Vagina (tissue), 2 donors: ENCODE data around the gene SLC6A8.
"Not testable (repeated sequence)": the region's sequence is repeated elsewhere in the genome, so short reads cannot be mapped to it uniquely, and the experiment has no call there.

Experiments
- CTCF ChIP-seq, 3 experiments: fragments of 450-650 bp in 2 of 3; fragments of 200-600 bp in 1 of 3; sonication (generic) in 1 of 3; IDR thresholded peaks; one replicate each; pipeline ENCODE4 v1.5.1; 2017 to 2019; ENCODE audit warnings: antibody characterized with exemption in 3 of 3, mild to moderate bottlenecking in 2 of 3, moderate library complexity in 2 of 3
- POLR2AphosphoS5 ChIP-seq, 2 donors: sonication (generic); formaldehyde crosslinking; IDR thresholded peaks; one replicate each; pipeline ENCODE4 v1.9.0; 2017; ENCODE audit warnings: antibody characterized with exemption in 2 of 2, mild to moderate bottlenecking in 2 of 2, low read depth in 1 of 2; ENCODE audit not compliant: insufficient read depth in 1 of 2

DNA sequence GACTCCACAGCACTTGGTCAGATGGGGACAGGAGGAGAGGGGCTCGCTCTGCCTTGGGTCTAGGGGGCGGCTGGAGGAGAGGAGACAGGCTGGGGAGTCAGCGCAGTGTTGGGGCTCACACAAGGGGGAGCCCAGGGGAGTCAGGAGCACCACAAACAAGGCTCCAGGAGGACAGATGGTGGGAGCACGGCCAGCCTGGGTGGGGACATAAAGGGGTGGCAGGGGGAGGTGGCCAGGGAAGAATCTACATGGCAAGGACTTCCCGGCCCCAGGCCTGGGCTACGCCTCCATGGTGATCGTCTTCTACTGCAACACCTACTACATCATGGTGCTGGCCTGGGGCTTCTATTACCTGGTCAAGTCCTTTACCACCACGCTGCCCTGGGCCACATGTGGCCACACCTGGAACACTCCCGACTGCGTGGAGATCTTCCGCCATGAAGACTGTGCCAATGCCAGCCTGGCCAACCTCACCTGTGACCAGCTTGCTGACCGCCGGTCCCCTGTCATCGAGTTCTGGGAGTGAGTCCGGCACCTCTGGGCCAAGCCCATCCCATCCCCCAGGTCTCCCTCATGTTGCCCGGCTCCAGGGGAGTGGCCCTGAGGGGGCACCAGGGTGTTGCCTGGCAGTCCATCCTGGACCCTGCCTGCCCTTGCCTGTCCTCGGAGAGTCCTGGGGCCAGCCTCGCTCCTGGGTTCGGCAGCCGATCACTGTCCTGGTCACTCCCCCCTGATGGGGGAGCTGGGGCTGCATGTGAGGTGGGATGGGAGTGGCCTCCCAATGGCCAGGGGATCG is 3.5 kb downstream of the SLC6A8 start:
- TF ChIP-seq CTCF (IDR thresholded peaks at IDR 0.05); POLR2AphosphoS5 (IDR thresholded peaks at IDR 0.05; ENCODE audit: insufficient read depth in 1 of 2, low read depth in 1 of 2): not testable (repeated sequence)
